GM10847 (cell line): ENCODE measurements around the gene ROR2.

ENCODE experiments used
- POLR2A ChIP-seq: IDR thresholded peaks from 2 replicates; pipeline ENCODE4 v1.6.1; 2011; ENCODE audit not compliant: insufficient read length; ENCODE audit errors: extremely low read depth

ROR2 gene

DNA sequence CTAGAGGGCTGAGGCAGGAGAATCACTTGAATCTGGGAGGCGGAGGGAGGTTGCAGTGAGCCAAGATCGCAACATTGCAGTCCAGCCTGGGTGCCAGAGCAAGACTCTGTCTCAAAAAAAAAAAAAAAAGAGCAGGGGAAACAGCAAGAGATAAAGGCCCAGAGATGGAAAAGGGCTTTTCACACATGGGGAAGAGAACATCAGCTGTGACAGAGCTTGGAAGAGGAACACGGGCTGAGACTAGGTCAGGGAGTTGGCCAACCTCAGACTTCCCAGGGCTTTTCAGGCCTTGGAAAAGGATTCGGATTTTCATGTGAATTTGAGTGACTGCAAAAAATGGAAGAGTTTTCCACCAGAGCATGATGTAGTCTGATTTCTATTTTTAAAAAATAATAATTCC, 294.4 kb downstream of the ROR2 start:
- no peak for TF ChIP-seq POLR2A

- no peak for TF ChIP-seq POLR2A
Observed at GRCh38 chr9:91655215-91655614, 294.8 kb downstream of the ROR2 start.

DNA sequence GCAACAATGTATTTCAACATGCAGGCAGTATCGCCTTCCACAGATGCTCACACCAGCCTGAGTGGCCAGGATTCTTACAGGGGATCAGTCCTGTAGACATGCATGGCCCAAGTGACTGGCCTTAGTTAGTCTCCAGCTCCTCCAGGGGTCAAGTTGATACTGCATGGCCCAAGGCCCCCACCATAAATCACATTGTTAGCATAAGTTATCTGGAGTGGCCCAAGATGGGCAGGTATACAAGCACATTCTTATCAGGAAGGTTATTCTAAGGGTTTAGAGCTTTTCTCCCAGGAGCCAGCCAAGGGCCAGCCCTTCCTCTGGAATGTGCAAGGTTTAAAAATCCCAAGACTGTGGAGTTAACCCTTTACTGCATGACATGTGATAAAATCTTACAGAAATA, 295.5 kb downstream of the ROR2 start:
- no peak for TF ChIP-seq POLR2A

DNA sequence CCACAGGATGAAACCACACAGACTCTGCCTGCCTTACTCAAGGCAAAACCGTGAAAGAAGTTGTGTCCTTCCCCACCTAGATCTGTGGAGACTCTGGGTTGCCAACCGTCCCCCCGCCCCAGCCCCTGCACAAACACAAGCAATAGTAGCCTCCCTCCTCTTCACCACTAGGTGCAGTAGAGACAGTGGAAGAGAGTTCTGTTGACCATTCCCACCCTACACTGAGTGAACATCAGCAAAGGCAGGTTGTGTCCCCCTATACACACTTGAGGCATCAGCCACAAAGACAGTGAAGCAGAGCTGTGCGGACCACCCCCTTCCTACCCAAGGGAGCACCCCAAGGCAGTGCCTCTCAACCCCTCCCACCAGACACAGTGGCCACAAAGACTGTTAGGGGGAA, 302.7 kb downstream of the ROR2 start:
- no peak for TF ChIP-seq POLR2A

GRCh38 chr9:91646702-91647101, 303.3 kb downstream of the ROR2 start:
- TF ChIP-seq POLR2A, result no peak

- no peak for TF ChIP-seq POLR2A
Observed at GRCh38 chr9:91644433-91644832, 305.6 kb downstream of the ROR2 start.

GRCh38 chr9:91643481-91644077, 306.4 kb downstream of the ROR2 start:
- no peak for TF ChIP-seq POLR2A

- no peak for TF ChIP-seq POLR2A
Observed at GRCh38 chr9:91642771-91643170, 307.3 kb downstream of the ROR2 start.

DNA sequence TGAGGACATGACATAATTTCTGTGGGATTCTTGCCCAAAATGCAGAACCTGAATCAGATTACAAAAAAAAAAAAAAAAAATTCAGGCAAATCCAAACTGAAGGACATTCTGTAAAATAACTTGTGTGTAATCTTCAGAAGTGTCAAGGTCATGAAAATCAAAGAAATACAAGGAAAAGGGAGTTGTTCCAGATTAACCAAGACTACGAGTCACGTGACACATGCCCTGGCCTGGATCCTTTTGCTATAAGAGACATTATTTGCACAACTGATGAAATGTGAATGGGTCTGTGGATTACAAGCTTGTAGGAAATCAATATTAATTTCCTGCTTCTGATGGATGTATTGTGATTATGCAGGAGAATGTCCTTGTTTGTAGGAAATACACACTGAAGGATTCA, 309.6 kb downstream of the ROR2 start:
- TF ChIP-seq POLR2A, result no peak

GRCh38 chr9:91639054-91639453, 311.0 kb downstream of the ROR2 start:
- TF ChIP-seq POLR2A, result no peak

DNA sequence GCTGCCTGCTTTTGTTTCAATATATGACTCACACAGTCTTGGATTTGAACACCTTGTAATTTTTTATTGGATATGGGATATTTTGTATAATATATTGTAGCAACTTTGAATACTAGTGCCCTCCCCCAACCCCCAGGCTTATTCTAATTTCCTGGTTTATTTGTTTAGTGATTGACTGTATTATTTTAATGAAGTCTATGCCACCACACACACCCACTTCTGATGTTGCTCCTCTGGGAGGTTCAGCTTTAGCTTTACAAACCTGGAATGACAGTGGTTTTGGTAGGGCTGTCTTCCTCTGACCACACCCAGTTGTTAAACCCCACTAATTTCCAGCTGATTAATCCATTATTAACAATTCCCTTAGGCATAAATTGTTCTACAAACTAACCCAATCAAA, 320.3 kb downstream of the ROR2 start:
- TF ChIP-seq POLR2A, result no peak

- TF ChIP-seq POLR2A, result no peak
Observed at GRCh38 chr9:91628892-91629291, 321.1 kb downstream of the ROR2 start.

DNA sequence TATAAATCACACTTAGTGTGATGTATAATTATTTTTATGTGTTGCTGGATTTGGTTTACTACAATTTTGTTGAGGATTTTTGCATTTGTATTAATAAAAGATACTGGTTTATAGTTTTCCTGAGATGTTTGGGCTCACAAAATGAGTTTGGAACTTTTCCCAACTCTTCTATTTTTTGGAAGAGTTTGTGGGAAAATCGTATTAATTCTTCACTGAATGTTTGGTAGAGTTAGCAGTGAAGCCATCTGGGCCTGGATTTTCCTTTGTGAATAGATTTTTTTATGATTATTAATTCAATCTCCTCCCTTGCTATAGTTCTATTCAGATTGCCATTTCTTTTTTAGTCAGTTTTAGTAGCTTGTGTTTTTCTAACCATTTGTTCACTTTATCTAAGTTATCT, 324.7 kb downstream of the ROR2 start:
- TF ChIP-seq POLR2A, result no peak

DNA sequence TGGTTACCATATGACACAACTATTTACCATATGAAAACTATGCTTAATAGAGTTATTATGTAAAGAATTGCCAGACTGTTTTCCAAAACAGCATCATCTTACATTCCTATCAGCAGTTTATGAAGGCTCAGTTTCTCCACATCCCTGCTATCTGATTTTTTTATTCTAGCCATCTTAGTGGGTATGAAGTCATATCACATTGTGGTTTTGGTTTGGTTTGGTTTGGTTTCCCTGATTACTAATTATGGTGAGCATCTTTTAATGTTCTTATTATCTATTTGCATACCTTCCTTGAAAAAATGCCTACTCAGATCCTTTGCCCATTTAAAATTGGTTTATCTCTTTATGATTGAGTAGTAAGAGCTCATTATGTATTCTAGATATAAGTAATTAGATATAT, 327.0 kb downstream of the ROR2 start:
- TF ChIP-seq POLR2A, result no peak

DNA sequence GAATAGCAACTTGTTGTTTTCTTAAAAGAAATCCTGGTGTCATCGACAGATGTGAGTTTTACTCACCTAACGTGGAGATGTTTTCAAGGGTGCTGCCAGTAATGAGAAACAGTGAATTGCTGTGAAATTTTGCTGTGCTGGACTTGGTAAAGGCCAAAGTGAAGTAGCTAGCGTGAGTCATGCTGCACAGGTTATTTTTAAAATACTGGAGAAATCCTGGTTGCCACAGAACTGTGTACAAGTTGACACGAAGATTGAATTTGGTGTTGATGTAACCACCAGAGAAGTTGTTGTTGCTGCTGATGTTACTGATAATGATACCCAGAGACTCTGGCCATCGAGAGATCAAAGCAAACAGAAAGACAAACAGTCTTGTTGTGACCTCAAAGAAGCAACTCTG, 338.4 kb downstream of the ROR2 start:
- TF ChIP-seq POLR2A, result no peak

DNA sequence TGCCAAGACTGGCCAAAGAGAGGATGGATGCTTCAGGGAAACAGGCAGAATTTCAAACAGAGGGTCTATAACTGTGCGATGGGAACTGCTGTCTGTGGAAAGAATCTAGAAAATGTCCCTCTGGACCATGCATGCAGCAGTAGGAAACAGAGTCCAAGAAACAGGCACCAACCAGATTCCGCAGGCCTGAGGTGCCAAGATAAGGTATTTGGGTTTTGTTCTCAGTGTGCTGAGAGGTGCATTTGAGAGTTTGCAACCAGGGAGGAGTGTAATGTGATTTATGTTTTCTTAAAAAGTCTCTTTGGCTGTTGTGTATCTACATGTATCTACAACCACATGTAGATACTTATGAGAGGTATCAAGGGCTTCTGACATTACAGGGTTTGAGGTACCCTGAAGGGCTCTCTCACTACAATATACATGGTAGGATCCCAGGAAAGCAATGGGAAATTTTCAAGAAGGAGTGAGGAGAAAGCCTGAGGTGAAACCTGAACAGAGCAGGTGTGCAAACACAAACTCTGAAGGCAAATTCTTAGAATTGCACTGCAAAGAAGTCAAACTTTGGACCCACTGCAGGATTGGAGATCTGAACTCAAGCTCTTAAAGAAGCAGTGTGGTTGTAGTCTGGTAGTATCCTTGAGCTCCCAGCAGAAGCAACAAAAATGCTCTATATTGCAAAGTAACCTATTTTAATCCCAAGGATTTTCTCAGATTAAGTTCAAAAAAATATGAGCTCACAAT, 343.6 kb downstream of the ROR2 start:
- no peak for TF ChIP-seq POLR2A
